Measurements from ENCODE around the gene F5. TPM values are rescaled to one million over a fixed set of nuclear protein-coding genes. Genes with fewer than 3 reads are reported as not detected.

Gene F5
- total and polyA plus RNA-seq, 2 of the 13 experiments (the other 11 are each of a cell fraction or from before 2014, with no cell fraction given): 38.3 to 64.0 TPM

- TF ChIP-seq POGK (CRISPR knock-in tag; conservative IDR thresholded peaks at IDR 0.05): 0 out of 2 replicates have a peak, but pooled peaks have one; percentile 26
- TF ChIP-seq ZNF598 (CRISPR knock-in tag; IDR thresholded peaks at IDR 0.05; ENCODE audit: borderline replicate concordance): no peak
- TF ChIP-seq ZBTB34 (CRISPR knock-in tag; IDR thresholded peaks at IDR 0.05): peak; percentile 56; the same call in 1 of the 2 replicates
- no peak for TF ChIP-seq ZNF883 (CRISPR knock-in tag; IDR thresholded peaks at IDR 0.05; ENCODE audit: not compliant biosample characterization)
- TF ChIP-seq ZNF362 (CRISPR knock-in tag; IDR thresholded peaks at IDR 0.05; ENCODE audit: borderline replicate concordance): peak; percentile 67; the same call in 1 of the 2 replicates
- TF ChIP-seq CREM (IDR thresholded peaks at IDR 0.05): peak; percentile 16; the same call in 1 of the 2 replicates
- TF ChIP-seq CREM (CRISPR knock-in tag; IDR thresholded peaks at IDR 0.05): no peak
- TF ChIP-seq NCOR1 (IDR thresholded peaks at IDR 0.05; ENCODE audit: borderline replicate concordance, low read length): peak; percentile 62; the same call in 1 of the 2 replicates
- TF ChIP-seq SRF (IDR thresholded peaks at IDR 0.05; ENCODE audit: low read depth, low read length): no peak
- TF ChIP-seq KAT7 (CRISPR knock-in tag; IDR thresholded peaks at IDR 0.05; ENCODE audit: borderline replicate concordance): peak; percentile 61; the same call in 1 of the 2 replicates
- peak; percentile 66 for TF ChIP-seq NR2F6 (IDR thresholded peaks at IDR 0.05)
- peak; percentile 72 for TF ChIP-seq NR2F6 (CRISPR knock-in tag; IDR thresholded peaks at IDR 0.05)
- no peak for TF ChIP-seq ZKSCAN5 (CRISPR knock-in tag; IDR thresholded peaks at IDR 0.05)
- no peak for TF ChIP-seq FLYWCH1 (CRISPR knock-in tag; IDR thresholded peaks at IDR 0.05)
- 0 out of 2 replicates have a peak, but pooled peaks have one; percentile 38 for TF ChIP-seq GFI1 (CRISPR knock-in tag; IDR thresholded peaks at IDR 0.05; ENCODE audit: borderline replicate concordance)
- TF ChIP-seq ZFP36L1 (CRISPR knock-in tag; IDR thresholded peaks at IDR 0.05): no peak
- TF ChIP-seq HNF1B (CRISPR knock-in tag; IDR thresholded peaks at IDR 0.05): 0 out of 2 replicates have a peak, but pooled peaks have one; percentile 25
- no peak for TF ChIP-seq EZH2 (conservative IDR thresholded peaks at IDR 0.05; ENCODE audit: low read depth, low read length)
These were observed 1.7 kb downstream of the F5 start (continued) for GRCh38 chr1:169584483-169585144.

All from HepG2 (cell line).